Ishikawa (cell line): ENCODE measurements around the gene PTPRN2.

Experiments used
- CEBPB ChIP-seq: IDR thresholded peaks from 2 replicates; pipeline ENCODE4 v1.6.1; 2012
- CREB1 ChIP-seq: IDR thresholded peaks from 2 replicates; pipeline ENCODE4 v1.6.1; 2012; ENCODE audit warnings: low read depth
- EGR1 ChIP-seq: IDR thresholded peaks from 2 replicates; pipeline ENCODE4 v1.6.1; 2012
- EP300 ChIP-seq: IDR thresholded peaks from 2 replicates; pipeline ENCODE4 v1.6.1; 2012; ENCODE audit warnings: borderline replicate concordance
- FOXM1 ChIP-seq: IDR thresholded peaks from 2 replicates; pipeline ENCODE4 v1.6.1; 2012; ENCODE audit warnings: low read depth, borderline replicate concordance
- MAX ChIP-seq: IDR thresholded peaks from 2 replicates; pipeline ENCODE4 v1.6.1; 2012
- NFIC ChIP-seq: IDR thresholded peaks from 2 replicates; pipeline ENCODE4 v1.6.1; 2012
- RAD21 ChIP-seq: IDR thresholded peaks from 2 replicates; pipeline ENCODE4 v1.6.1; 2012; ENCODE audit warnings: low read depth
- TAF1 ChIP-seq: IDR thresholded peaks from 2 replicates; pipeline ENCODE4 v1.6.1; 2012; ENCODE audit warnings: low read depth, mild to moderate bottlenecking
- TCF12 ChIP-seq: IDR thresholded peaks from 2 replicates; pipeline ENCODE4 v1.6.1; 2012; ENCODE audit warnings: low read depth
- TEAD4 ChIP-seq: IDR thresholded peaks from 2 replicates; pipeline ENCODE4 v1.6.1; 2012
- YY1 ChIP-seq: IDR thresholded peaks from 2 replicates; pipeline ENCODE4 v1.6.1; 2012; ENCODE audit warnings: low read depth
- ZBTB7A ChIP-seq: IDR thresholded peaks from 2 replicates; pipeline ENCODE4 v1.6.1; 2012; ENCODE audit warnings: low read depth
- TF ChIP-seq, protein P1 (sequence below): IDR thresholded peaks from 2 replicates; pipeline ENCODE4 v1.6.1; 2012
- TF ChIP-seq, protein P2 (sequence below): IDR thresholded peaks from 2 replicates; pipeline ENCODE4 v1.6.1; 2012; ENCODE audit warnings: low read depth, mild to moderate bottlenecking

The PTPRN2 gene

GRCh38 chr7:157997471-157997870 is 590.2 kb downstream of the PTPRN2 start:
- no peak for TF ChIP-seq CEBPB
- TF ChIP-seq, protein P1, sequence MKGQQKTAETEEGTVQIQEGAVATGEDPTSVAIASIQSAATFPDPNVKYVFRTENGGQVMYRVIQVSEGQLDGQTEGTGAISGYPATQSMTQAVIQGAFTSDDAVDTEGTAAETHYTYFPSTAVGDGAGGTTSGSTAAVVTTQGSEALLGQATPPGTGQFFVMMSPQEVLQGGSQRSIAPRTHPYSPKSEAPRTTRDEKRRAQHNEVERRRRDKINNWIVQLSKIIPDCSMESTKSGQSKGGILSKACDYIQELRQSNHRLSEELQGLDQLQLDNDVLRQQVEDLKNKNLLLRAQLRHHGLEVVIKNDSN, result no peak
- TF ChIP-seq MAX, result no peak
- no peak for TF ChIP-seq TAF1
- no peak for TF ChIP-seq NFIC

- TF ChIP-seq MAX, result no peak
- TF ChIP-seq, protein P1, result no peak
- TF ChIP-seq TAF1, result no peak
- no peak for TF ChIP-seq NFIC
Observed at GRCh38 chr7:157997080-157997440, 590.6 kb downstream of the PTPRN2 start.

- TF ChIP-seq CREB1 (no peak), TAF1 (no peak), NFIC (no peak), EGR1 (no peak), ZBTB7A (no peak), EP300 (no peak), TCF12 (no peak), TEAD4 (no peak), RAD21 (no peak), FOXM1 (no peak), YY1 (no peak), MAX (no peak), CEBPB (no peak)
- TF ChIP-seq, protein P1, result no peak
- TF ChIP-seq, protein P2, sequence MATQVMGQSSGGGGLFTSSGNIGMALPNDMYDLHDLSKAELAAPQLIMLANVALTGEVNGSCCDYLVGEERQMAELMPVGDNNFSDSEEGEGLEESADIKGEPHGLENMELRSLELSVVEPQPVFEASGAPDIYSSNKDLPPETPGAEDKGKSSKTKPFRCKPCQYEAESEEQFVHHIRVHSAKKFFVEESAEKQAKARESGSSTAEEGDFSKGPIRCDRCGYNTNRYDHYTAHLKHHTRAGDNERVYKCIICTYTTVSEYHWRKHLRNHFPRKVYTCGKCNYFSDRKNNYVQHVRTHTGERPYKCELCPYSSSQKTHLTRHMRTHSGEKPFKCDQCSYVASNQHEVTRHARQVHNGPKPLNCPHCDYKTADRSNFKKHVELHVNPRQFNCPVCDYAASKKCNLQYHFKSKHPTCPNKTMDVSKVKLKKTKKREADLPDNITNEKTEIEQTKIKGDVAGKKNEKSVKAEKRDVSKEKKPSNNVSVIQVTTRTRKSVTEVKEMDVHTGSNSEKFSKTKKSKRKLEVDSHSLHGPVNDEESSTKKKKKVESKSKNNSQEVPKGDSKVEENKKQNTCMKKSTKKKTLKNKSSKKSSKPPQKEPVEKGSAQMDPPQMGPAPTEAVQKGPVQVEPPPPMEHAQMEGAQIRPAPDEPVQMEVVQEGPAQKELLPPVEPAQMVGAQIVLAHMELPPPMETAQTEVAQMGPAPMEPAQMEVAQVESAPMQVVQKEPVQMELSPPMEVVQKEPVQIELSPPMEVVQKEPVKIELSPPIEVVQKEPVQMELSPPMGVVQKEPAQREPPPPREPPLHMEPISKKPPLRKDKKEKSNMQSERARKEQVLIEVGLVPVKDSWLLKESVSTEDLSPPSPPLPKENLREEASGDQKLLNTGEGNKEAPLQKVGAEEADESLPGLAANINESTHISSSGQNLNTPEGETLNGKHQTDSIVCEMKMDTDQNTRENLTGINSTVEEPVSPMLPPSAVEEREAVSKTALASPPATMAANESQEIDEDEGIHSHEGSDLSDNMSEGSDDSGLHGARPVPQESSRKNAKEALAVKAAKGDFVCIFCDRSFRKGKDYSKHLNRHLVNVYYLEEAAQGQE, result no peak
Observed at GRCh38 chr7:157996359-157997079, 591.1 kb downstream of the PTPRN2 start.

- no peak for TF ChIP-seq TCF12
- TF ChIP-seq, protein P1, result no peak
- no peak for TF ChIP-seq ZBTB7A
- no peak for TF ChIP-seq FOXM1
- TF ChIP-seq CREB1, result no peak
- TF ChIP-seq EP300, result no peak
- TF ChIP-seq NFIC, result no peak
- TF ChIP-seq MAX, result no peak
- no peak for TF ChIP-seq CEBPB
- no peak for TF ChIP-seq YY1
- no peak for TF ChIP-seq TAF1
- TF ChIP-seq, protein P2, result no peak
- no peak for TF ChIP-seq TEAD4
- TF ChIP-seq EGR1, result no peak
- TF ChIP-seq RAD21, result no peak
Observed at GRCh38 chr7:157995815-157996214, 591.8 kb downstream of the PTPRN2 start.

GRCh38 chr7:157994319-157994718 is 593.3 kb downstream of the PTPRN2 start:
- TF ChIP-seq EGR1 (no peak), CREB1 (no peak), EP300 (no peak), TCF12 (no peak), NFIC (no peak), ZBTB7A (no peak), RAD21 (no peak), MAX (no peak), TEAD4 (no peak), FOXM1 (no peak), TAF1 (no peak), YY1 (no peak), CEBPB (no peak)
- TF ChIP-seq, protein P2, result no peak
- TF ChIP-seq, protein P1, result no peak
